Panc1 (cell line): ENCODE results near the gene JMJD4. TPM values are rescaled to one million over a fixed set of nuclear protein-coding genes. Genes with fewer than 3 reads are reported as not detected.

ENCODE experiments used
- ATAC-seq: fragments of 200-7000 bp; cut with Tn5 transposase; 2 replicates; pipeline ENCODE4 v1.9.1; 2020; ENCODE audit warnings: mild to moderate bottlenecking, moderate library complexity
- BruUV-seq: library from RNA; stranded (reverse); fragments of 400-500 nt; replicated peaks from 2 replicates; lab custom pipeline; 2021; lab: Mats Ljungman, UMichigan
- CTCF ChIA-PET: fragments of 300-600 bp; sonication (Branson Sonifier 250); formaldehyde crosslinking; loops from one replicate; lab custom pipeline; 2022; ENCODE audit warnings: antibody characterized with exemption; lab: Charles Lee
- POLR2A ChIA-PET: fragments of 300-600 bp; sonication (Branson Sonifier 250); formaldehyde crosslinking; loops from one replicate; lab custom pipeline; 2022; ENCODE audit warnings: antibody characterized with exemption; lab: Charles Lee
- DNase-seq: peaks from one replicate; pipeline ENCODE4 v3.0.0-alpha.2; 2010; ENCODE audit warnings: low read depth, low spot score
- H3K27ac ChIP-seq: 2 replicates; pipeline ENCODE4 v1.5.1; 2011; ENCODE audit warnings: mild to moderate bottlenecking, low read length, inconsistent platforms
- H3K27me3 ChIP-seq: fragments of 200-500 bp; sonication (Bioruptor generic); 2 replicates; pipeline ENCODE4 v1.6.0; 2014; ENCODE audit warnings: low read length, inconsistent platforms; ENCODE audit not compliant: control insufficient read depth, insufficient read depth
- H3K36me3 ChIP-seq: fragments of 200-500 bp; sonication (Bioruptor generic); 2 replicates; pipeline ENCODE4 v1.5.1; 2014; ENCODE audit warnings: inconsistent platforms, mild to moderate bottlenecking, low read length, moderate library complexity; ENCODE audit not compliant: control insufficient read depth, insufficient read depth
- H3K4me1 ChIP-seq: 2 replicates; pipeline ENCODE4 v1.5.1; 2011; ENCODE audit warnings: inconsistent platforms, mild to moderate bottlenecking, low read length, moderate library complexity; ENCODE audit not compliant: control insufficient read depth, insufficient read depth
- H3K4me3 ChIP-seq, 2 experiments: 2 replicates each; pipeline ENCODE4 v1.5.1; 2011 to 2012; ENCODE audit warnings: low read depth in 2 of 2, low read length in 2 of 2, mild to moderate bottlenecking in 2 of 2, inconsistent platforms in 1 of 2, moderate library complexity in 1 of 2
- H3K9me3 ChIP-seq: fragments of 200-500 bp; sonication (Bioruptor generic); 2 replicates; pipeline ENCODE4 v1.5.1; 2014; ENCODE audit warnings: low read depth, mild to moderate bottlenecking, inconsistent platforms, low read length, moderate library complexity; ENCODE audit not compliant: control insufficient read depth, insufficient read depth
- POLR2AphosphoS5 ChIP-seq: IDR thresholded peaks from 2 replicates; pipeline ENCODE4 v1.6.1; 2012; ENCODE audit warnings: mild to moderate bottlenecking, low read depth, low read length, moderate library complexity
- SIN3A ChIP-seq: IDR thresholded peaks from 2 replicates; pipeline ENCODE4 v1.6.1; 2012; ENCODE audit warnings: low read depth, mild to moderate bottlenecking, low read length, moderate library complexity, borderline replicate concordance; ENCODE audit not compliant: insufficient read depth
- TCF7L2 ChIP-seq: IDR thresholded peaks from 2 replicates; pipeline ENCODE4 v1.6.1; 2011; ENCODE audit warnings: mild to moderate bottlenecking, low read depth, low read length, inconsistent platforms
- in situ Hi-C: cut with HindIII; loops from 2 replicates; pipeline ENCODE4 v1.10.0; 2016; ENCODE audit warnings: low sequenced_read_pairs, low pct_unique_long_range_greater_than_20kb
- intact Hi-C: fragments of 100-400 bp; cut with micrococcal nuclease; formaldehyde crosslinking; loops from one replicate; pipeline ENCODE4 v1.10.0; 2022; ENCODE audit not compliant: unreplicated experiment
- total RNA-seq: library from RNA; stranded (reverse); gene quantifications from one replicate; pipeline ENCODE4 v1.2.1, GENCODE V29; 2021; ENCODE audit not compliant: unreplicated experiment
- TF ChIP-seq, protein P1 (sequence below), 2 experiments: IDR thresholded peaks; 2 replicates each; pipeline ENCODE4 v1.6.1; 2011 to 2012; ENCODE audit warnings: low read depth in 2 of 2, control low read depth in 1 of 2, low read length in 1 of 2, mild to moderate bottlenecking in 1 of 2, moderate library complexity in 1 of 2; ENCODE audit not compliant: insufficient read depth in 1 of 2
- TF ChIP-seq, protein P2 (sequence below): fragments of 450-650 bp; IDR thresholded peaks from 2 replicates; pipeline ENCODE4 v1.5.1; 2017; ENCODE audit warnings: mild to moderate bottlenecking

The JMJD4 gene
- total RNA-seq, 1 experiment from 2014 or later: 27.7 TPM

DNA sequence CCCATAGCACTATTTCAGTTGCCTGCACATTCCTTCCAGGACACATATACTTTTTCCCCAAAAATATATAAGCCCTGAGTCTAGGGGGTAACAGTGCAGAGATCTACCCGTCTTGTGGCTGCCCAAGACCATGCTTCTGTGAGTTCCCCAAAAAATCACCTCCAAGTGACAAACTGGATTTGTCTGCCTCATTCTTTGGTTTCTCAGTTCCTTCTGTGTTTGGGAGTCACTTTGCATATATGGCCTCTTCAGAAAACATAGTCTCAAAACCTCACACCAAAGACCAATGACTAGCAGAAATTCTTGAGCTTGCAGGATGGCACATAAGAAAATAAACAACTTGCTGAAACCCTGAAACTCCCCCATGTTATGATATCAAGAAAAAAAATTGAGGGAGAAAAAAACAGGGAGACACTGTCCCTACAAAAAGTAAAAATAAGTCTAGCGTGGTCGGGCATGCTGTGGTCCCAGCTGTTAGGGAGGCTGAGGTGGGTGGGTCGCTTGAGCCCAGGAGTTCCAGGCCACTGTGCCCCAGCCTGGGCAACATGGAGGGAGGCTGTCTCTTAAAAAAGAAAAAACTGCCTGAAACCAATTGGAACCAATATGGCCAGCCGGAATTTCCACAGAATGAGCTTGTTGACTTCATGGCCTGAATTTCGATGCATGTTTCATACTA is 8.0 kb downstream of the JMJD4 start:
- ChIA-PET POLR2A (no interaction called here), CTCF (no interaction called here)
- in situ Hi-C loops: no loop called here
- intact Hi-C loops: loop anchor here (2.0 kb wide), 1 partner anchor 246 kb away; no protein-coding TSS in a partner anchor
- Histone ChIP-seq H3K4me1 (peaks cover 33% of the 10 kb centered on the region), H3K27me3 (no peaks in the 10 kb centered on the region), H3K4me3 (no peak overlapping the region), H3K9me3 (no peaks in the 10 kb centered on the region), H3K27ac (no peak overlapping the region), H3K36me3 (no peaks in the 10 kb centered on the region)
- no peak for DNase-seq
- no TSS peak for BruUV-seq
- ATAC-seq: no peak
- no peak for TF ChIP-seq POLR2AphosphoS5
- TF ChIP-seq SIN3A: no peak
- no peak for TF ChIP-seq TCF7L2
- TF ChIP-seq, protein P1, sequence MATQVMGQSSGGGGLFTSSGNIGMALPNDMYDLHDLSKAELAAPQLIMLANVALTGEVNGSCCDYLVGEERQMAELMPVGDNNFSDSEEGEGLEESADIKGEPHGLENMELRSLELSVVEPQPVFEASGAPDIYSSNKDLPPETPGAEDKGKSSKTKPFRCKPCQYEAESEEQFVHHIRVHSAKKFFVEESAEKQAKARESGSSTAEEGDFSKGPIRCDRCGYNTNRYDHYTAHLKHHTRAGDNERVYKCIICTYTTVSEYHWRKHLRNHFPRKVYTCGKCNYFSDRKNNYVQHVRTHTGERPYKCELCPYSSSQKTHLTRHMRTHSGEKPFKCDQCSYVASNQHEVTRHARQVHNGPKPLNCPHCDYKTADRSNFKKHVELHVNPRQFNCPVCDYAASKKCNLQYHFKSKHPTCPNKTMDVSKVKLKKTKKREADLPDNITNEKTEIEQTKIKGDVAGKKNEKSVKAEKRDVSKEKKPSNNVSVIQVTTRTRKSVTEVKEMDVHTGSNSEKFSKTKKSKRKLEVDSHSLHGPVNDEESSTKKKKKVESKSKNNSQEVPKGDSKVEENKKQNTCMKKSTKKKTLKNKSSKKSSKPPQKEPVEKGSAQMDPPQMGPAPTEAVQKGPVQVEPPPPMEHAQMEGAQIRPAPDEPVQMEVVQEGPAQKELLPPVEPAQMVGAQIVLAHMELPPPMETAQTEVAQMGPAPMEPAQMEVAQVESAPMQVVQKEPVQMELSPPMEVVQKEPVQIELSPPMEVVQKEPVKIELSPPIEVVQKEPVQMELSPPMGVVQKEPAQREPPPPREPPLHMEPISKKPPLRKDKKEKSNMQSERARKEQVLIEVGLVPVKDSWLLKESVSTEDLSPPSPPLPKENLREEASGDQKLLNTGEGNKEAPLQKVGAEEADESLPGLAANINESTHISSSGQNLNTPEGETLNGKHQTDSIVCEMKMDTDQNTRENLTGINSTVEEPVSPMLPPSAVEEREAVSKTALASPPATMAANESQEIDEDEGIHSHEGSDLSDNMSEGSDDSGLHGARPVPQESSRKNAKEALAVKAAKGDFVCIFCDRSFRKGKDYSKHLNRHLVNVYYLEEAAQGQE (IDR thresholded peaks at IDR 0.05; ENCODE audit: insufficient read depth in 1 of 2, low read depth in 2 of 2, low read length in 1 of 2): no peak
- TF ChIP-seq, protein P2, sequence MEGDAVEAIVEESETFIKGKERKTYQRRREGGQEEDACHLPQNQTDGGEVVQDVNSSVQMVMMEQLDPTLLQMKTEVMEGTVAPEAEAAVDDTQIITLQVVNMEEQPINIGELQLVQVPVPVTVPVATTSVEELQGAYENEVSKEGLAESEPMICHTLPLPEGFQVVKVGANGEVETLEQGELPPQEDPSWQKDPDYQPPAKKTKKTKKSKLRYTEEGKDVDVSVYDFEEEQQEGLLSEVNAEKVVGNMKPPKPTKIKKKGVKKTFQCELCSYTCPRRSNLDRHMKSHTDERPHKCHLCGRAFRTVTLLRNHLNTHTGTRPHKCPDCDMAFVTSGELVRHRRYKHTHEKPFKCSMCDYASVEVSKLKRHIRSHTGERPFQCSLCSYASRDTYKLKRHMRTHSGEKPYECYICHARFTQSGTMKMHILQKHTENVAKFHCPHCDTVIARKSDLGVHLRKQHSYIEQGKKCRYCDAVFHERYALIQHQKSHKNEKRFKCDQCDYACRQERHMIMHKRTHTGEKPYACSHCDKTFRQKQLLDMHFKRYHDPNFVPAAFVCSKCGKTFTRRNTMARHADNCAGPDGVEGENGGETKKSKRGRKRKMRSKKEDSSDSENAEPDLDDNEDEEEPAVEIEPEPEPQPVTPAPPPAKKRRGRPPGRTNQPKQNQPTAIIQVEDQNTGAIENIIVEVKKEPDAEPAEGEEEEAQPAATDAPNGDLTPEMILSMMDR: no peak

GRCh38 chr1:227726318-227726717 is 8.8 kb downstream of the JMJD4 start:
- peaks cover 1% of the 10 kb centered on the region; the same call in 1 of the 2 replicates for H3K9me3 ChIP-seq
- H3K4me1 ChIP-seq: peaks cover 27% of the 10 kb centered on the region
- no TSS peak for BruUV-seq
- DNase-seq: no peak
- intact Hi-C loops (loop anchor here (2.0 kb wide), 1 partner anchor 246 kb away; no protein-coding TSS in a partner anchor), in situ Hi-C loops (no loop called here)
- H3K36me3 ChIP-seq: no peaks in the 10 kb centered on the region
- POLR2A ChIA-PET: no interaction called here
- TF ChIP-seq SIN3A: no peak
- TF ChIP-seq POLR2AphosphoS5: no peak
- TF ChIP-seq, protein P1 (IDR thresholded peaks at IDR 0.05; ENCODE audit: insufficient read depth in 1 of 2, low read depth in 2 of 2, low read length in 1 of 2): no peak
- no peak for TF ChIP-seq TCF7L2
- TF ChIP-seq, protein P2: no peak
- no peaks in the 10 kb centered on the region for H3K27me3 ChIP-seq
- CTCF ChIA-PET: no interaction called here
- no peak overlapping the region for H3K27ac ChIP-seq
- H3K4me3 ChIP-seq: no peak overlapping the region
- no peak for ATAC-seq
